Stomach (tissue), 9 donors: Measurements from ENCODE around the gene KIF13A. TPM values are rescaled to one million over a fixed set of nuclear protein-coding genes. Genes with fewer than 3 reads are reported as not detected.

Experiments used
- DNase-seq, 2 donors: peaks; one replicate each; pipeline versions ENCODE4 v3.0.0 to v3.0.0-alpha.2; 2013 to 2019
- H3K27ac ChIP-seq, 5 donors: fragments of 200-600 bp in 4 of 5; sonication (generic) in 4 of 5; one replicate each; pipeline ENCODE4 v1.5.1; 2013 to 2019; ENCODE audit warnings: mild to moderate bottlenecking in 1 of 5, moderate library complexity in 1 of 5
- H3K27me3 ChIP-seq, 3 donors: fragments of 200-600 bp; sonication (generic); one replicate each; pipeline ENCODE4 v1.5.1; 2017 to 2019; ENCODE audit warnings: mixed run types in 1 of 3
- H3K36me3 ChIP-seq, 4 donors: fragments of 200-600 bp; sonication (generic); 1 replicate in 3 of 4; 2 replicates in 1 of 4; pipeline ENCODE4 v1.5.1; 2016 to 2019
- H3K4me1 ChIP-seq, 4 donors: fragments of 200-600 bp; sonication (generic); one replicate each; pipeline ENCODE4 v1.5.1; 2016 to 2019
- H3K4me3 ChIP-seq, 4 donors: fragments of 200-600 bp; sonication (generic) in 3 of 4; one replicate each; pipeline ENCODE4 v1.5.1; 2016 to 2019; ENCODE audit warnings: mild to moderate bottlenecking in 1 of 4
- H3K9me3 ChIP-seq, 4 donors: fragments of 200-600 bp; sonication (generic); one replicate each; pipeline ENCODE4 v1.5.1; 2016 to 2019
- EP300 ChIP-seq: sonication (generic); formaldehyde crosslinking; IDR thresholded peaks from one replicate; pipeline ENCODE4 v1.6.1; 2017; ENCODE audit warnings: antibody characterized with exemption
- POLR2A ChIP-seq, 4 donors: fragments of 450-650 bp; IDR thresholded peaks; one replicate each; pipeline ENCODE4 v1.6.1; 2016; ENCODE audit warnings: antibody characterized with exemption in 4 of 4, control low read depth in 2 of 4, mild to moderate bottlenecking in 1 of 4, moderate library complexity in 1 of 4
- POLR2AphosphoS5 ChIP-seq, 3 donors: sonication (generic); formaldehyde crosslinking; IDR thresholded peaks; one replicate each; pipeline ENCODE4 v1.6.1; 2016; ENCODE audit warnings: antibody characterized with exemption in 3 of 3
- WGBS, 5 donors: extraction: QIAGEN DNeasy Blood & Tissue Kit in 3 of 5; methylation state at CpG; one replicate each; pipeline versions ENCODE4 v1.1.5 to v1.1.7; 2013 to 2018; 5-methylcytosine and 5-hydroxymethylcytosine counted together
- intact Hi-C: fragments of 100-400 bp; cut with DNase I; formaldehyde crosslinking; loops from one replicate; pipeline ENCODE4 v1.15.1; 2023; ENCODE audit warnings: low total_unique reads
- polyA plus RNA-seq, 3 donors: library from polyadenylated mRNA; stranded (reverse); fragments of 200-250 nt; gene quantifications; one replicate each; pipeline ENCODE4 v1.2.3, GENCODE V29; 2013
- total RNA-seq, 5 donors: library from RNA; depleted of rRNA; stranded (reverse); fragments of >200 nt; gene quantifications; one replicate each; pipeline versions ENCODE4 v1.1.0 to v1.2.3, GENCODE V29; 2014 to 2016
- TF ChIP-seq, protein P1 (sequence below), 7 experiments: fragments of 450-650 bp in 4 of 7; fragments of 200-600 bp in 3 of 7; sonication (generic) in 3 of 7; IDR thresholded peaks; one replicate each; pipeline ENCODE4 v1.5.1; 2016 to 2019; ENCODE audit warnings: antibody characterized with exemption in 7 of 7, control low read depth in 2 of 7, mild to moderate bottlenecking in 1 of 7
- donor health status: healthy with polysubstance abuse.
- donor health status: Bipolar disorder and iron deficiency.
- donor health status: healthy.

Gene KIF13A
- total and polyA plus RNA-seq, 8 donors = 9.2 to 60.6 (median 23.6) TPM

DNA sequence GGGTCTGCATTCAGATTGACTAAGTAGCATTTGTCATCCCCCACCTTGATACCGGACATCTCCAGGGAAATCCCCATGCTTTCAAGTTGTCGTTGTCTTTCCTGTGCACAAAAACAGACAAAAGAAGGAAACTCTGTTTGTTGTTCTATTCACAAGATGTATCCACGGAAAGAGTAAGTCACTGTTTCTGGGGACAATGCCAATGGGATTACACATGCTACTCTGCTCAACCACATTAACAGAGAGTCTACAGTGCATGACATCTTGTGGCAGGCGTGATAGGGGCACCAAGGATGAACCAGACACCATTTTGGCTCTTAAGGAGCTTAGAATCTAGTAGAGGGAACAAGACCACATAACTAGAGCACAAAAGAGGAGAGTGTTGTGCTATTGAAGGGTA lies 156.3 kb downstream of the KIF13A start:
- TF ChIP-seq, protein P1, sequence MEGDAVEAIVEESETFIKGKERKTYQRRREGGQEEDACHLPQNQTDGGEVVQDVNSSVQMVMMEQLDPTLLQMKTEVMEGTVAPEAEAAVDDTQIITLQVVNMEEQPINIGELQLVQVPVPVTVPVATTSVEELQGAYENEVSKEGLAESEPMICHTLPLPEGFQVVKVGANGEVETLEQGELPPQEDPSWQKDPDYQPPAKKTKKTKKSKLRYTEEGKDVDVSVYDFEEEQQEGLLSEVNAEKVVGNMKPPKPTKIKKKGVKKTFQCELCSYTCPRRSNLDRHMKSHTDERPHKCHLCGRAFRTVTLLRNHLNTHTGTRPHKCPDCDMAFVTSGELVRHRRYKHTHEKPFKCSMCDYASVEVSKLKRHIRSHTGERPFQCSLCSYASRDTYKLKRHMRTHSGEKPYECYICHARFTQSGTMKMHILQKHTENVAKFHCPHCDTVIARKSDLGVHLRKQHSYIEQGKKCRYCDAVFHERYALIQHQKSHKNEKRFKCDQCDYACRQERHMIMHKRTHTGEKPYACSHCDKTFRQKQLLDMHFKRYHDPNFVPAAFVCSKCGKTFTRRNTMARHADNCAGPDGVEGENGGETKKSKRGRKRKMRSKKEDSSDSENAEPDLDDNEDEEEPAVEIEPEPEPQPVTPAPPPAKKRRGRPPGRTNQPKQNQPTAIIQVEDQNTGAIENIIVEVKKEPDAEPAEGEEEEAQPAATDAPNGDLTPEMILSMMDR (IDR thresholded peaks at IDR 0.05) = no peak
- TF ChIP-seq EP300 (no peak), POLR2AphosphoS5 (IDR thresholded peaks at IDR 0.05) (no peak), POLR2A (IDR thresholded peaks at IDR 0.05) (no peak)
- DNase-seq = peak in 1 of 2 donors; percentile 19
- Histone ChIP-seq H3K27me3 (no peaks in the 10 kb centered on the region), H3K9me3 (no peaks in the 10 kb centered on the region), H3K27ac (no peak overlapping the region), H3K4me1 (no peaks in the 10 kb centered on the region), H3K36me3 (peaks cover 16 to 65% (median 61%) of the 10 kb centered on the region in 4 donors), H3K4me3 (no peak overlapping the region)
- 45 to 75% (median 64%) methylated on average over 4 of the region's 4 CpGs for WGBS, 5 donors
- intact Hi-C loops = no loop called here

- TF ChIP-seq POLR2AphosphoS5 (IDR thresholded peaks at IDR 0.05) (no peak), POLR2A (IDR thresholded peaks at IDR 0.05) (no peak), EP300 (no peak)
- TF ChIP-seq, protein P1 (IDR thresholded peaks at IDR 0.05) = no peak
- intact Hi-C loops = loop anchor here (10.0 kb wide), 1 partner anchor 295 kb away; the partner anchor contains the start of gene NHLRC1
- no peak overlapping the region for H3K4me3 ChIP-seq
- 75 to 88% (median 85%) methylated on average over 3 of the region's 3 CpGs for WGBS, 5 donors
- no peak overlapping the region for H3K27ac ChIP-seq
- H3K36me3 ChIP-seq = peaks cover 25 to 77% (median 73%) of the 10 kb centered on the region in 4 donors
- no peaks in the 10 kb centered on the region for H3K27me3 ChIP-seq
- H3K4me1 ChIP-seq = no peaks in the 10 kb centered on the region
- DNase-seq = no peak
- no peaks in the 10 kb centered on the region for H3K9me3 ChIP-seq
Measured at GRCh38 chr6:17829905-17830304, 157.5 kb downstream of the KIF13A start.

DNA sequence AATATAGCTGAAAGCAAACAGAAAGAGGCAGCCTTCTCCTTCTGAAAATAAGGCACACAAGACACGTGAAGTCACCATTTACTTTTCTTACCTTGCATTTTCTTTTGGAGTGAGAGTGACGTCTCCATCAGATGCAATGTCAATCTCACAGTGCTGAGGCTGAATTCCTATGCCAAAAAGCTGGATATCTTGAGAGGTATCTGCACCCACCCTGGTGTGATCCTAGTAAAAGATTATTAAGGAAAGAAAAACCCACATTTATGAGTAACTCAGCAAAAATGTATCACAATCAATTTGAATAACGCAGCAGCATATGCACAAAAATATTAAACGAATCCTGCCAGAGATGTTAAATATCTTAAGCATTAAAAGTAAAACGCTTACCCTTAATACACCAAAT lies 159.3 kb downstream of the KIF13A start:
- no peak overlapping the region for H3K4me3 ChIP-seq
- no peak for DNase-seq
- H3K27ac ChIP-seq = no peak overlapping the region
- H3K9me3 ChIP-seq = no peaks in the 10 kb centered on the region
- H3K27me3 ChIP-seq = no peaks in the 10 kb centered on the region
- intact Hi-C loops = loop anchor here (10.0 kb wide), 1 partner anchor 297 kb away; the partner anchor contains the start of gene NHLRC1
- 89 to 95% (median 91%) methylated on average over 5 of the region's 5 CpGs for WGBS, 5 donors
- no peak for TF ChIP-seq POLR2A (IDR thresholded peaks at IDR 0.05)
- no peak for TF ChIP-seq POLR2AphosphoS5 (IDR thresholded peaks at IDR 0.05)
- no peak for TF ChIP-seq EP300
- TF ChIP-seq, protein P1 (IDR thresholded peaks at IDR 0.05) = no peak
- peaks cover 25 to 86% (median 78%) of the 10 kb centered on the region in 4 donors for H3K36me3 ChIP-seq
- H3K4me1 ChIP-seq = no peaks in the 10 kb centered on the region

DNA sequence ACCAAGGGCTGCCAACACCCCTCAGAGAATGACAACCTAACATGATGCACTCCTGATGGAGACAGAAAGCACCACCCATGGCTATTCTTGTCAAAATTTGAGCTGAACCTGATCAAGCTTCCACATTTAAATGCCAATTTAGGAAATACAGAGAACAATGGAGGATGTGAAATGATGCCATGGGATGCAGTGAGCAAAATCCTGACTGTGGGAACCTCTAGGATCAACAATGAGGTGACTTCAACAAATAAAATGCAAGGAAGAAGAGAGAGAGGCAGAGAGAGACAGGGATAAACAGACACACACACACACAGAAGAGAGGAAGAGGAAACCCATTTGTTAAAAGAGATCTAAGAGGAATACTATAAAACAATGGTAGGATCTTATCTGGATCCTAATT lies 161.1 kb downstream of the KIF13A start:
- Histone ChIP-seq H3K27me3 (no peaks in the 10 kb centered on the region), H3K27ac (no peak overlapping the region), H3K9me3 (no peaks in the 10 kb centered on the region), H3K4me1 (no peaks in the 10 kb centered on the region), H3K36me3 (peaks cover 22 to 86% (median 81%) of the 10 kb centered on the region in 4 donors), H3K4me3 (no peak overlapping the region)
- TF ChIP-seq EP300 (no peak), POLR2A (IDR thresholded peaks at IDR 0.05) (no peak), POLR2AphosphoS5 (IDR thresholded peaks at IDR 0.05) (no peak)
- TF ChIP-seq, protein P1 (IDR thresholded peaks at IDR 0.05) = no peak
- DNase-seq = no peak
- intact Hi-C loops = loop anchor here (10.0 kb wide), 1 partner anchor 298 kb away; the partner anchor contains the start of gene NHLRC1
